Activated B cell treated with CpG ODN at 0.5 μM for 24 hours (primary cell): Measurements from ENCODE around the gene GRHPR. TPM values are rescaled to one million over a fixed set of nuclear protein-coding genes. Genes with fewer than 3 reads are reported as not detected.

Experiments
- ATAC-seq: fragments of 200-7000 bp; cut with Tn5 transposase; one replicate; pipeline ENCODE4 v1.10.0; 2021; ENCODE audit warnings: low read depth, mild to moderate bottlenecking, moderate library complexity
- CTCF ChIA-PET: fragments of 350-600 bp; sonication (Branson Sonifier 250); formaldehyde crosslinking; loops from one replicate; lab custom pipeline; 2021; ENCODE audit warnings: antibody characterized with exemption; lab: Charles Lee
- POLR2A ChIA-PET: fragments of 350-600 bp; sonication (Branson Sonifier 250); formaldehyde crosslinking; loops from one replicate; lab custom pipeline; 2021; ENCODE audit warnings: antibody characterized with exemption; lab: Charles Lee
- DNase-seq: peaks from one replicate; pipeline ENCODE4 v3.0.0; 2022
- H3K27ac Mint-ChIP-seq: one replicate; pipeline ENCODE4 v1.8.0; 2020; ENCODE audit warnings: mixed read lengths
- H3K27me3 Mint-ChIP-seq: one replicate; pipeline ENCODE4 v1.8.0; 2021; ENCODE audit warnings: mixed read lengths
- H3K36me3 Mint-ChIP-seq: one replicate; pipeline ENCODE4 v1.8.0; 2021; ENCODE audit warnings: low read depth, mixed read lengths
- H3K4me1 Mint-ChIP-seq: one replicate; pipeline ENCODE4 v1.8.0; 2021; ENCODE audit warnings: mixed read lengths
- H3K4me3 Mint-ChIP-seq: one replicate; pipeline ENCODE4 v1.8.0; 2020; ENCODE audit warnings: mild to moderate bottlenecking, mixed read lengths
- H3K9me3 Mint-ChIP-seq: one replicate; pipeline ENCODE4 v1.8.0; 2020; ENCODE audit warnings: mixed read lengths
- CTCF ChIP-seq: fragments of 200-600 bp; IDR thresholded peaks from one replicate; pipeline ENCODE4 v1.8.0; 2022; ENCODE audit warnings: antibody characterized with exemption, mild to moderate bottlenecking
- intact Hi-C: fragments of 100-400 bp; cut with micrococcal nuclease; formaldehyde crosslinking; loops from one replicate; pipeline ENCODE4 v1.15.1; 2024
- total RNA-seq: library from RNA; stranded (reverse); gene quantifications from 2 replicates; pipeline ENCODE4 v1.2.3, GENCODE V29; 2022

Gene GRHPR
- total RNA-seq, 1 donor from 2014 or later: 315 TPM

- Mint-ChIP-seq H3K27ac (no peak overlapping the region), H3K4me1 (peaks cover 44% of the 10 kb centered on the region), H3K4me3 (peak overlapping the region; percentile 19), H3K27me3 (no peaks in the 10 kb centered on the region), H3K9me3 (no peaks in the 10 kb centered on the region), H3K36me3 (peaks cover 15% of the 10 kb centered on the region)
- DNase-seq (no peak), ATAC-seq (no peak)
- CTCF ChIA-PET: interaction anchor here (2.1 kb wide), 1 partner anchor 9 kb away, joined by 9 read pairs; no protein-coding TSS in a partner anchor
- no peak for TF ChIP-seq CTCF
- POLR2A ChIA-PET: interaction anchor here (1.7 to 4.2 kb wide), 3 partner anchors 11 to 65 kb away, joined by 3 to 55 read pairs (median 18); no protein-coding TSS in a partner anchor
- intact Hi-C loops: loop anchor here (5.0 kb wide), 1 partner anchor 548 kb away; no protein-coding TSS in a partner anchor
Observed at GRCh38 chr9:37420271-37421215, 2.0 kb upstream of the GRHPR start.

- Mint-ChIP-seq H3K36me3 (peaks cover 29% of the 10 kb centered on the region), H3K9me3 (no peaks in the 10 kb centered on the region), H3K4me3 (peak overlapping the region; percentile 96), H3K4me1 (peaks cover 42% of the 10 kb centered on the region), H3K27ac (peak overlapping the region; percentile 93), H3K27me3 (no peaks in the 10 kb centered on the region)
- ChIA-PET CTCF (interaction anchor here (1.1 to 2.1 kb wide), 2 partner anchors 11 to 14 kb away, joined by 3 to 9 read pairs; no protein-coding TSS in a partner anchor), POLR2A (interaction anchor here (0.7 to 4.2 kb wide), 15 partner anchors 10 to 428 kb away, joined by 3 to 55 read pairs (median 6); partner anchors contain the start of genes TOMM5 and ZBTB5)
- TF ChIP-seq CTCF: no peak
- no peak for DNase-seq
- peak; percentile 18 for ATAC-seq
- intact Hi-C loops: loop anchor here (1.0 to 5.0 kb wide), 4 partner anchors 11 to 550 kb away; partner anchors contain the start of gene POLR1E
Observed at GRCh38 chr9:37421914-37422288, 595 bp upstream of the GRHPR start.

GRCh38 chr9:37423508-37423907, 1.0 kb downstream of the GRHPR start:
- DNase-seq (no peak), ATAC-seq (no peak)
- H3K27me3 Mint-ChIP-seq: no peaks in the 10 kb centered on the region
- no peaks in the 10 kb centered on the region for H3K9me3 Mint-ChIP-seq
- peak overlapping the region; percentile 96 for H3K4me3 Mint-ChIP-seq
- TF ChIP-seq CTCF: no peak
- CTCF ChIA-PET: no interaction called here
- H3K27ac Mint-ChIP-seq: no peak overlapping the region
- H3K36me3 Mint-ChIP-seq: peaks cover 45% of the 10 kb centered on the region
- intact Hi-C loops: loop anchor here (1.0 to 5.0 kb wide), 2 partner anchors 11 to 551 kb away; no protein-coding TSS in a partner anchor
- POLR2A ChIA-PET: interaction anchor here (0.6 to 4.2 kb wide), 12 partner anchors 9 to 432 kb away, joined by 3 to 55 read pairs (median 4); no protein-coding TSS in a partner anchor
- peaks cover 40% of the 10 kb centered on the region for H3K4me1 Mint-ChIP-seq

GRCh38 chr9:37424204-37424685, 1.7 kb downstream of the GRHPR start:
- Mint-ChIP-seq H3K36me3 (peaks cover 52% of the 10 kb centered on the region), H3K4me3 (peak overlapping the region; percentile 96), H3K27me3 (no peaks in the 10 kb centered on the region), H3K4me1 (peaks cover 36% of the 10 kb centered on the region), H3K27ac (no peak overlapping the region), H3K9me3 (no peaks in the 10 kb centered on the region)
- ChIA-PET POLR2A (interaction anchor here (0.8 to 4.2 kb wide), 6 partner anchors 14 to 142 kb away, joined by 3 to 55 read pairs (median 3); no protein-coding TSS in a partner anchor), CTCF (no interaction called here)
- intact Hi-C loops: loop anchor here (5.0 kb wide), 1 partner anchor 552 kb away; no protein-coding TSS in a partner anchor
- ATAC-seq: no peak
- DNase-seq: no peak
- TF ChIP-seq CTCF: no peak
